Neutrophil (primary cell): Measurements from ENCODE around the gene FLRT3.

Experiments used
- H3K27ac ChIP-seq: fragments of 200-600 bp; sonication (generic); 2 replicates; pipeline ENCODE4 v1.5.1; 2016; ENCODE audit warnings: mild to moderate bottlenecking, moderate library complexity
- H3K27me3 ChIP-seq: fragments of 200-600 bp; sonication (generic); 2 replicates; pipeline ENCODE4 v1.6.0; 2016; ENCODE audit warnings: mild to moderate bottlenecking
- H3K36me3 ChIP-seq: fragments of 200-600 bp; sonication (generic); 2 replicates; pipeline ENCODE4 v1.5.1; 2017
- H3K4me1 ChIP-seq, 2 experiments: fragments of 200-600 bp in 1 of 2; sonication (generic) in 1 of 2; 1 replicate in 1 of 2; 2 replicates in 1 of 2; pipeline versions ENCODE4 v1.5.1 to v1.6.1; 2013 to 2016; ENCODE audit warnings: low read depth in 1 of 2, low read length in 1 of 2, mild to moderate bottlenecking in 1 of 2, moderate library complexity in 1 of 2; ENCODE audit not compliant: control insufficient read depth in 1 of 2, insufficient read depth in 1 of 2
- H3K4me3 ChIP-seq, 2 experiments: fragments of 200-600 bp in 1 of 2; sonication (generic) in 1 of 2; 1 replicate in 1 of 2; 2 replicates in 1 of 2; pipeline ENCODE4 v1.5.1; 2013 to 2016; ENCODE audit warnings: low read depth in 1 of 2, low read length in 1 of 2, mild to moderate bottlenecking in 1 of 2, moderate library complexity in 1 of 2
- H3K9me3 ChIP-seq: fragments of 200-600 bp; sonication (generic); 2 replicates; pipeline ENCODE4 v1.5.1; 2016
- CTCF ChIP-seq: fragments of 200-600 bp; sonication (generic); IDR thresholded peaks from 2 replicates; pipeline ENCODE4 v1.5.1; 2016; ENCODE audit warnings: antibody characterized with exemption

FLRT3 gene

GRCh38 chr20:14337400-14338171 is at the start of gene FLRT3:
Gene FLRT3, minus strand, starts transcription at chr20:14337612. Its CDS starts 10,106 bp downstream, at chr20:14327506.
- no peak within 1 kb of the TSS for H3K4me3 ChIP-seq
- H3K27me3 ChIP-seq = no peaks in the 10 kb centered on the region
- no peaks in the 10 kb centered on the region for H3K36me3 ChIP-seq
- TF ChIP-seq CTCF = no peak
- H3K4me1 ChIP-seq = no peaks in the 10 kb centered on the region
- no peak within 1 kb of the TSS for H3K27ac ChIP-seq
- H3K9me3 ChIP-seq = no peaks in the 10 kb centered on the region

- Histone ChIP-seq H3K4me3 (no peak overlapping the region), H3K36me3 (no peaks in the 10 kb centered on the region), H3K27ac (no peak overlapping the region), H3K4me1 (no peaks in the 10 kb centered on the region), H3K9me3 (no peaks in the 10 kb centered on the region), H3K27me3 (no peaks in the 10 kb centered on the region)
- no peak for TF ChIP-seq CTCF
Measured at GRCh38 chr20:14386726-14387125, 49.3 kb upstream of the FLRT3 start.

- H3K9me3 ChIP-seq = no peaks in the 10 kb centered on the region
Measured at GRCh38 chr20:14385176-14385740, 47.8 kb upstream of the FLRT3 start.

GRCh38 chr20:14384416-14385175 is 47.2 kb upstream of the FLRT3 start:
- TF ChIP-seq CTCF = no peak
- H3K27me3 ChIP-seq = no peaks in the 10 kb centered on the region
- no peaks in the 10 kb centered on the region for H3K36me3 ChIP-seq
- H3K27ac ChIP-seq = no peak overlapping the region
- H3K9me3 ChIP-seq = no peaks in the 10 kb centered on the region
- H3K4me1 ChIP-seq = no peaks in the 10 kb centered on the region
- H3K4me3 ChIP-seq = no peak overlapping the region

More at GRCh38 chr20:14385176-14385740, 47.8 kb upstream of the FLRT3 start:
- TF ChIP-seq CTCF = no peak
- no peaks in the 10 kb centered on the region for H3K27me3 ChIP-seq
- H3K4me3 ChIP-seq = no peak overlapping the region
- no peaks in the 10 kb centered on the region for H3K36me3 ChIP-seq
- H3K27ac ChIP-seq = no peak overlapping the region
- H3K4me1 ChIP-seq = no peaks in the 10 kb centered on the region

GRCh38 chr20:14383335-14383734 is 45.9 kb upstream of the FLRT3 start:
- no peak for TF ChIP-seq CTCF
- H3K27ac ChIP-seq = no peak overlapping the region
- no peak overlapping the region for H3K4me3 ChIP-seq
- H3K36me3 ChIP-seq = no peaks in the 10 kb centered on the region
- no peaks in the 10 kb centered on the region for H3K4me1 ChIP-seq
- no peaks in the 10 kb centered on the region for H3K9me3 ChIP-seq
- no peaks in the 10 kb centered on the region for H3K27me3 ChIP-seq
